Measurements from ENCODE around the gene MLLT3.

DNA sequence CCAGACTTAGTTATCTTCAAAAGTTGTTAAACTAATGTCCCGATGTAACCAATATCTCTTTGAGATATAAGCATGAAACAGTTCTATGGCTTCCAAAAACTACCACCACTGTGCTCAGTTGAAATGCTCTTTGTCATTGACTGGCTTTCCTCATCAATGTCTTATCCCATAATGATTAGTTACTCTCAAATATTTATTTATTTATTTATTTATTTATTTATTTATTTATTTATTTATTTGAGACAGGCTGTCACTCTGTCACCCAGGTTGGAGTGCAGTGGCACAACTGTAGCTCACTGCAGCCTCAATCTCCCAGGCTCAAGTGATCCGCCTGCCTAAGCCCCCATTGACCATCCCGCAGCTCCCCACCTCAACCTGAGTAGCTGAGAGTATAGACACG is 28.0 kb upstream of the MLLT3 start:
- TF ChIP-seq, protein P1, sequence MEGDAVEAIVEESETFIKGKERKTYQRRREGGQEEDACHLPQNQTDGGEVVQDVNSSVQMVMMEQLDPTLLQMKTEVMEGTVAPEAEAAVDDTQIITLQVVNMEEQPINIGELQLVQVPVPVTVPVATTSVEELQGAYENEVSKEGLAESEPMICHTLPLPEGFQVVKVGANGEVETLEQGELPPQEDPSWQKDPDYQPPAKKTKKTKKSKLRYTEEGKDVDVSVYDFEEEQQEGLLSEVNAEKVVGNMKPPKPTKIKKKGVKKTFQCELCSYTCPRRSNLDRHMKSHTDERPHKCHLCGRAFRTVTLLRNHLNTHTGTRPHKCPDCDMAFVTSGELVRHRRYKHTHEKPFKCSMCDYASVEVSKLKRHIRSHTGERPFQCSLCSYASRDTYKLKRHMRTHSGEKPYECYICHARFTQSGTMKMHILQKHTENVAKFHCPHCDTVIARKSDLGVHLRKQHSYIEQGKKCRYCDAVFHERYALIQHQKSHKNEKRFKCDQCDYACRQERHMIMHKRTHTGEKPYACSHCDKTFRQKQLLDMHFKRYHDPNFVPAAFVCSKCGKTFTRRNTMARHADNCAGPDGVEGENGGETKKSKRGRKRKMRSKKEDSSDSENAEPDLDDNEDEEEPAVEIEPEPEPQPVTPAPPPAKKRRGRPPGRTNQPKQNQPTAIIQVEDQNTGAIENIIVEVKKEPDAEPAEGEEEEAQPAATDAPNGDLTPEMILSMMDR (IDR thresholded peaks at IDR 0.05), result no peak
- TF ChIP-seq EZH2 (IDR thresholded peaks at IDR 0.05), result no peak
- TF ChIP-seq EZH2phosphoT487 (IDR thresholded peaks at IDR 0.05), result no peak
